WTC11 (cell line): Measurements from ENCODE around the gene GLTPD2. TPM values are rescaled to one million over a fixed set of nuclear protein-coding genes. Genes with fewer than 3 reads are reported as not detected.

Experiments
- ATAC-seq: fragments of 200-7000 bp; cut with Tn5 transposase; 2 replicates; pipeline ENCODE4 v1.10.0; 2021; ENCODE audit warnings: mild to moderate bottlenecking, moderate library complexity
- CTCF ChIA-PET: fragments of 300-600 bp; sonication (Branson Sonifier 250); formaldehyde crosslinking; loops from one replicate; lab custom pipeline; 2021; ENCODE audit warnings: antibody characterized with exemption; lab: Charles Lee
- POLR2A ChIA-PET: fragments of 350-600 bp; sonication (Branson Sonifier 250); formaldehyde crosslinking; loops from one replicate; lab custom pipeline; 2021; ENCODE audit warnings: antibody characterized with exemption; lab: Charles Lee
- DNase-seq: peaks from one replicate; pipeline ENCODE4 v3.0.0; 2021; ENCODE audit warnings: low spot score
- H3K27ac Mint-ChIP-seq: 2 replicates; pipeline ENCODE4 v1.8.0; 2021; ENCODE audit warnings: mixed read lengths
- H3K27me3 Mint-ChIP-seq: 2 replicates; pipeline ENCODE4 v1.8.0; 2021; ENCODE audit warnings: low read depth, mild to moderate bottlenecking, moderate library complexity, mixed read lengths
- H3K36me3 Mint-ChIP-seq: 2 replicates; pipeline ENCODE4 v1.8.0; 2021; ENCODE audit warnings: mixed read lengths
- H3K4me1 Mint-ChIP-seq: 2 replicates; pipeline ENCODE4 v1.8.0; 2022; ENCODE audit warnings: mixed read lengths
- H3K4me3 Mint-ChIP-seq: 2 replicates; pipeline ENCODE4 v1.8.0; 2021; ENCODE audit warnings: mild to moderate bottlenecking, moderate library complexity, mixed read lengths
- H3K9me3 Mint-ChIP-seq: 2 replicates; pipeline ENCODE4 v1.8.0; 2021; ENCODE audit warnings: mixed read lengths
- ATF1 ChIP-seq: sonication (generic); formaldehyde crosslinking; IDR thresholded peaks from 2 replicates; pipeline ENCODE4 v1.8.1; 2023; ENCODE audit warnings: mild to moderate bottlenecking, moderate library complexity, missing genetic modification reagents
- EMX1 ChIP-seq: fragments of 250-450 bp; sonication (Bioruptor Pico); IDR thresholded peaks from 2 replicates; pipeline ENCODE4 v1.8.0; 2021; ENCODE audit warnings: mild to moderate bottlenecking
- GRHL2 ChIP-seq: fragments of 250-450 bp; sonication (Bioruptor Pico); IDR thresholded peaks from 2 replicates; pipeline ENCODE4 v1.8.0; 2022; ENCODE audit warnings: mild to moderate bottlenecking, moderate library complexity; ENCODE audit not compliant: insufficient replicate concordance, severe bottlenecking
- GTF2I ChIP-seq: fragments of 250-450 bp; sonication (Bioruptor Pico); conservative IDR thresholded peaks from 2 replicates; pipeline ENCODE4 v1.4.0; 2021; ENCODE audit warnings: mild to moderate bottlenecking
- HMGA2 ChIP-seq: fragments of 250-450 bp; sonication (Bioruptor Pico); IDR thresholded peaks from 2 replicates; pipeline ENCODE4 v1.4.0; 2021; ENCODE audit warnings: mild to moderate bottlenecking, moderate library complexity
- JAZF1 ChIP-seq: fragments of 250-450 bp; sonication (Bioruptor Pico); IDR thresholded peaks from 2 replicates; pipeline ENCODE4 v1.9.0; 2021; ENCODE audit warnings: moderate library complexity, mild to moderate bottlenecking, inconsistent platforms
- KAT7 ChIP-seq: sonication (generic); formaldehyde crosslinking; IDR thresholded peaks from 2 replicates; pipeline ENCODE4 v1.8.1; 2023; ENCODE audit warnings: missing genetic modification reagents, mild to moderate bottlenecking, borderline replicate concordance
- MXD4 ChIP-seq: fragments of 250-450 bp; sonication (Bioruptor Pico); IDR thresholded peaks from 2 replicates; pipeline ENCODE4 v1.8.0; 2021; ENCODE audit warnings: mild to moderate bottlenecking, moderate library complexity, borderline replicate concordance
- NFATC4 ChIP-seq: fragments of 250-450 bp; sonication (Bioruptor Pico); IDR thresholded peaks from 2 replicates; pipeline ENCODE4 v1.9.0; 2021; ENCODE audit warnings: mild to moderate bottlenecking
- TCF7 ChIP-seq: sonication (generic); formaldehyde crosslinking; IDR thresholded peaks from 2 replicates; pipeline ENCODE4 v1.8.0; 2022; ENCODE audit warnings: mild to moderate bottlenecking, low read depth, missing genetic modification reagents, moderate library complexity
- ZBTB21 ChIP-seq: sonication (generic); formaldehyde crosslinking; IDR thresholded peaks from 2 replicates; pipeline ENCODE4 v1.8.1; 2023; ENCODE audit warnings: mild to moderate bottlenecking, missing genetic modification reagents, borderline replicate concordance
- ZNF232 ChIP-seq: sonication (generic); formaldehyde crosslinking; IDR thresholded peaks from 2 replicates; pipeline ENCODE4 v1.8.0; 2022; ENCODE audit warnings: mild to moderate bottlenecking, missing genetic modification reagents
- total RNA-seq: library from RNA; stranded (reverse); gene quantifications from 3 replicates; pipeline ENCODE4 v1.2.3, GENCODE V29; 2021
- TF ChIP-seq, protein P1 (sequence below): sonication (generic); formaldehyde crosslinking; IDR thresholded peaks from 2 replicates; pipeline ENCODE4 v1.8.1; 2023; ENCODE audit warnings: mild to moderate bottlenecking, missing genetic modification reagents, moderate library complexity
- TF ChIP-seq, protein P2 (sequence below): sonication (generic); formaldehyde crosslinking; IDR thresholded peaks from 2 replicates; pipeline ENCODE4 v1.8.0; 2022; ENCODE audit warnings: mild to moderate bottlenecking, missing genetic modification reagents
- TF ChIP-seq, protein P3 (sequence below): sonication (generic); formaldehyde crosslinking; IDR thresholded peaks from 2 replicates; pipeline ENCODE4 v1.8.0; 2022; ENCODE audit warnings: mild to moderate bottlenecking, missing genetic modification reagents
- TF ChIP-seq, protein P4 (sequence below): sonication (generic); formaldehyde crosslinking; IDR thresholded peaks from 2 replicates; pipeline ENCODE4 v1.8.1; 2023; ENCODE audit warnings: mild to moderate bottlenecking, missing genetic modification reagents, borderline replicate concordance
- TF ChIP-seq, protein P5 (sequence below): sonication (generic); formaldehyde crosslinking; conservative IDR thresholded peaks from 2 replicates; pipeline ENCODE4 v1.8.1; 2022; ENCODE audit warnings: mild to moderate bottlenecking, missing genetic modification reagents
- TF ChIP-seq, protein P6 (sequence below): sonication (generic); formaldehyde crosslinking; IDR thresholded peaks from 2 replicates; pipeline ENCODE4 v1.8.1; 2022; ENCODE audit warnings: mild to moderate bottlenecking, moderate library complexity, missing genetic modification reagents
- TF ChIP-seq, protein P7 (sequence below): fragments of 250-450 bp; sonication (Bioruptor Pico); IDR thresholded peaks from 2 replicates; pipeline ENCODE4 v1.8.0; 2021; ENCODE audit warnings: mild to moderate bottlenecking

The GLTPD2 gene
- total RNA-seq, 1 experiment from 2014 or later = not detected

DNA sequence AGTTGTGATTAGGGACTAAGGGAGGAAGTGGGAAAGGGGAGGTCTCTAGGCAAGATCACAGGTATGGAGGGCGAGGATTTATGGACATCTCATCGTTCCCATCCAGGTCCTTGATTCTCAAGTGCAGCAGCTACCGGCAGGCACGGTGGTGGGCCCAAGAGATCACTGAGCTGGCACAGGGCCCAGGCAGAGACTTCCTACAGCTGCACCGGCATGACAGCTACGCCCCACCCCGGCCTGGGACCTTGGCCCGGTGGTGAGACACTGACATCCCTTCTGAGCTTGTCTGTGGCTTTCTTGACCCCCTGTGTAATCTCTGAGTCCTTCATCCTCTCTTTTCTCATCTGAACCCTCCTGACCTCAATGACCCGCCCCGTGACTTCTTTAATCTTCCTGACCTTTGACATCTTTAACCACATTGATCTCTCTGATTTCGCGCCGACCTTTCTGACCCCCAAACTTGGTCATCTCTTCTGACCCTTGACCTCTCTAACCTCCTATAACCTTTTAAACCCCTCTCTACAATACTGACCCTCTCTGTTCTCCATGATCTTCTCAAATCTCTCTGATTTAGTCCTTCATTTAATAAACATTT, 22.0 kb downstream of the GLTPD2 start:
- ATAC-seq = no peak
- no peak overlapping the region for H3K27ac Mint-ChIP-seq
- peaks cover 10% of the 10 kb centered on the region for H3K4me1 Mint-ChIP-seq
- POLR2A ChIA-PET = no interaction called here
- TF ChIP-seq, protein P1, sequence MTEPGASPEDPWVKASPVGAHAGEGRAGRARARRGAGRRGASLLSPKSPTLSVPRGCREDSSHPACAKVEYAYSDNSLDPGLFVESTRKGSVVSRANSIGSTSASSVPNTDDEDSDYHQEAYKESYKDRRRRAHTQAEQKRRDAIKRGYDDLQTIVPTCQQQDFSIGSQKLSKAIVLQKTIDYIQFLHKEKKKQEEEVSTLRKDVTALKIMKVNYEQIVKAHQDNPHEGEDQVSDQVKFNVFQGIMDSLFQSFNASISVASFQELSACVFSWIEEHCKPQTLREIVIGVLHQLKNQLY (CRISPR knock-in tag) = no peak
- TF ChIP-seq, protein P2, sequence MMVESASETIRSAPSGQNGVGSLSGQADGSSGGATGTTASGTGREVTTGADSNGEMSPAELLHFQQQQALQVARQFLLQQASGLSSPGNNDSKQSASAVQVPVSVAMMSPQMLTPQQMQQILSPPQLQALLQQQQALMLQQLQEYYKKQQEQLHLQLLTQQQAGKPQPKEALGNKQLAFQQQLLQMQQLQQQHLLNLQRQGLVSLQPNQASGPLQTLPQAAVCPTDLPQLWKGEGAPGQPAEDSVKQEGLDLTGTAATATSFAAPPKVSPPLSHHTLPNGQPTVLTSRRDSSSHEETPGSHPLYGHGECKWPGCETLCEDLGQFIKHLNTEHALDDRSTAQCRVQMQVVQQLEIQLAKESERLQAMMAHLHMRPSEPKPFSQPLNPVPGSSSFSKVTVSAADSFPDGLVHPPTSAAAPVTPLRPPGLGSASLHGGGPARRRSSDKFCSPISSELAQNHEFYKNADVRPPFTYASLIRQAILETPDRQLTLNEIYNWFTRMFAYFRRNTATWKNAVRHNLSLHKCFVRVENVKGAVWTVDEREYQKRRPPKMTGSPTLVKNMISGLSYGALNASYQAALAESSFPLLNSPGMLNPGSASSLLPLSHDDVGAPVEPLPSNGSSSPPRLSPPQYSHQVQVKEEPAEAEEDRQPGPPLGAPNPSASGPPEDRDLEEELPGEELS (CRISPR knock-in tag) = no peak
- TF ChIP-seq, protein P3, sequence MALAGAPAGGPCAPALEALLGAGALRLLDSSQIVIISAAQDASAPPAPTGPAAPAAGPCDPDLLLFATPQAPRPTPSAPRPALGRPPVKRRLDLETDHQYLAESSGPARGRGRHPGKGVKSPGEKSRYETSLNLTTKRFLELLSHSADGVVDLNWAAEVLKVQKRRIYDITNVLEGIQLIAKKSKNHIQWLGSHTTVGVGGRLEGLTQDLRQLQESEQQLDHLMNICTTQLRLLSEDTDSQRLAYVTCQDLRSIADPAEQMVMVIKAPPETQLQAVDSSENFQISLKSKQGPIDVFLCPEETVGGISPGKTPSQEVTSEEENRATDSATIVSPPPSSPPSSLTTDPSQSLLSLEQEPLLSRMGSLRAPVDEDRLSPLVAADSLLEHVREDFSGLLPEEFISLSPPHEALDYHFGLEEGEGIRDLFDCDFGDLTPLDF (CRISPR knock-in tag) = no peak
- no peak for TF ChIP-seq JAZF1
- TF ChIP-seq, protein P4, sequence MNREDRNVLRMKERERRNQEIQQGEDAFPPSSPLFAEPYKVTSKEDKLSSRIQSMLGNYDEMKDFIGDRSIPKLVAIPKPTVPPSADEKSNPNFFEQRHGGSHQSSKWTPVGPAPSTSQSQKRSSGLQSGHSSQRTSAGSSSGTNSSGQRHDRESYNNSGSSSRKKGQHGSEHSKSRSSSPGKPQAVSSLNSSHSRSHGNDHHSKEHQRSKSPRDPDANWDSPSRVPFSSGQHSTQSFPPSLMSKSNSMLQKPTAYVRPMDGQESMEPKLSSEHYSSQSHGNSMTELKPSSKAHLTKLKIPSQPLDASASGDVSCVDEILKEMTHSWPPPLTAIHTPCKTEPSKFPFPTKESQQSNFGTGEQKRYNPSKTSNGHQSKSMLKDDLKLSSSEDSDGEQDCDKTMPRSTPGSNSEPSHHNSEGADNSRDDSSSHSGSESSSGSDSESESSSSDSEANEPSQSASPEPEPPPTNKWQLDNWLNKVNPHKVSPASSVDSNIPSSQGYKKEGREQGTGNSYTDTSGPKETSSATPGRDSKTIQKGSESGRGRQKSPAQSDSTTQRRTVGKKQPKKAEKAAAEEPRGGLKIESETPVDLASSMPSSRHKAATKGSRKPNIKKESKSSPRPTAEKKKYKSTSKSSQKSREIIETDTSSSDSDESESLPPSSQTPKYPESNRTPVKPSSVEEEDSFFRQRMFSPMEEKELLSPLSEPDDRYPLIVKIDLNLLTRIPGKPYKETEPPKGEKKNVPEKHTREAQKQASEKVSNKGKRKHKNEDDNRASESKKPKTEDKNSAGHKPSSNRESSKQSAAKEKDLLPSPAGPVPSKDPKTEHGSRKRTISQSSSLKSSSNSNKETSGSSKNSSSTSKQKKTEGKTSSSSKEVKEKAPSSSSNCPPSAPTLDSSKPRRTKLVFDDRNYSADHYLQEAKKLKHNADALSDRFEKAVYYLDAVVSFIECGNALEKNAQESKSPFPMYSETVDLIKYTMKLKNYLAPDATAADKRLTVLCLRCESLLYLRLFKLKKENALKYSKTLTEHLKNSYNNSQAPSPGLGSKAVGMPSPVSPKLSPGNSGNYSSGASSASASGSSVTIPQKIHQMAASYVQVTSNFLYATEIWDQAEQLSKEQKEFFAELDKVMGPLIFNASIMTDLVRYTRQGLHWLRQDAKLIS (CRISPR knock-in tag) = no peak
- TF ChIP-seq, protein P5, sequence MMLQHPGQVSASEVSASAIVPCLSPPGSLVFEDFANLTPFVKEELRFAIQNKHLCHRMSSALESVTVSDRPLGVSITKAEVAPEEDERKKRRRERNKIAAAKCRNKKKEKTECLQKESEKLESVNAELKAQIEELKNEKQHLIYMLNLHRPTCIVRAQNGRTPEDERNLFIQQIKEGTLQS (CRISPR knock-in tag) = no peak
- TF ChIP-seq, all 79 proteins: peak for 0
- Mint-ChIP-seq H3K9me3 (no peaks in the 10 kb centered on the region), H3K36me3 (peaks cover 21% of the 10 kb centered on the region), H3K4me3 (no peak overlapping the region), H3K27me3 (peaks cover 4% of the 10 kb centered on the region; the same call in 1 of the 2 replicates)
- CTCF ChIA-PET = no interaction called here
- no peak for DNase-seq

DNA sequence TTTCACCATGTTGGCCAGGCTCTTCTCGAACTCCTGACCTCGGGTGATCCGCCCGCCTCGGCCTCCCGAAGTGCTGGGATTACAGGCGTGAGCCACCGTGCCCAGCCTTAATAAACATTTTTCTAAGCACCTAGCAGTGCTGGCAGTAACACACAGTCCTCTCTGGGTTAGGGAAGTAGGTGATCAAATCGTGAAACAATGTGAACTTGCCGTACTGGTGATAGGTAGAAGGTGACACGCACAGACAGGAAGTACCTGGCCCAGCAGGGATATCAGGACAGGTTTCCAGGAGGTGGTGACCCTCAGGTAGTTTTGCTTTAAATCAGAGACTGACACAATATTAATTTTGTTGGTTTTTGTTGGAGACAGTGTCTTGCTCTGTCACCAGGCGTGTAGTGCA, 22.7 kb downstream of the GLTPD2 start:
- ChIA-PET POLR2A (no interaction called here), CTCF (interaction anchor here (1.5 kb wide), 1 partner anchor 22 kb away, joined by 5 read pairs; no protein-coding TSS in a partner anchor)
- H3K27me3 Mint-ChIP-seq = no peaks in the 10 kb centered on the region
- ATAC-seq (no peak), DNase-seq (no peak)
- no peaks in the 10 kb centered on the region for H3K9me3 Mint-ChIP-seq
- TF ChIP-seq, protein P5 (CRISPR knock-in tag) = no peak
- no peak for TF ChIP-seq KAT7
- no peak for TF ChIP-seq HMGA2 (CRISPR knock-in tag)
- TF ChIP-seq, protein P6, sequence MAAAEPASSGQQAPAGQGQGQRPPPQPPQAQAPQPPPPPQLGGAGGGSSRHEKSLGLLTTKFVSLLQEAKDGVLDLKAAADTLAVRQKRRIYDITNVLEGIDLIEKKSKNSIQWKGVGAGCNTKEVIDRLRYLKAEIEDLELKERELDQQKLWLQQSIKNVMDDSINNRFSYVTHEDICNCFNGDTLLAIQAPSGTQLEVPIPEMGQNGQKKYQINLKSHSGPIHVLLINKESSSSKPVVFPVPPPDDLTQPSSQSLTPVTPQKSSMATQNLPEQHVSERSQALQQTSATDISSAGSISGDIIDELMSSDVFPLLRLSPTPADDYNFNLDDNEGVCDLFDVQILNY (CRISPR knock-in tag) = no peak
- no peak for TF ChIP-seq TCF7 (CRISPR knock-in tag)
- TF ChIP-seq MXD4 = no peak
- TF ChIP-seq ZBTB21 (CRISPR knock-in tag) = no peak
- no peak for TF ChIP-seq GTF2I
- no peak for TF ChIP-seq GRHL2 (CRISPR knock-in tag)
- no peak for TF ChIP-seq NFATC4 (CRISPR knock-in tag)
- no peak for TF ChIP-seq ATF1 (CRISPR knock-in tag)
- TF ChIP-seq, protein P7, sequence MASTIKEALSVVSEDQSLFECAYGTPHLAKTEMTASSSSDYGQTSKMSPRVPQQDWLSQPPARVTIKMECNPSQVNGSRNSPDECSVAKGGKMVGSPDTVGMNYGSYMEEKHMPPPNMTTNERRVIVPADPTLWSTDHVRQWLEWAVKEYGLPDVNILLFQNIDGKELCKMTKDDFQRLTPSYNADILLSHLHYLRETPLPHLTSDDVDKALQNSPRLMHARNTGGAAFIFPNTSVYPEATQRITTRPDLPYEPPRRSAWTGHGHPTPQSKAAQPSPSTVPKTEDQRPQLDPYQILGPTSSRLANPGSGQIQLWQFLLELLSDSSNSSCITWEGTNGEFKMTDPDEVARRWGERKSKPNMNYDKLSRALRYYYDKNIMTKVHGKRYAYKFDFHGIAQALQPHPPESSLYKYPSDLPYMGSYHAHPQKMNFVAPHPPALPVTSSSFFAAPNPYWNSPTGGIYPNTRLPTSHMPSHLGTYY (CRISPR knock-in tag) = no peak
- no peak for TF ChIP-seq ZNF232
- no peak for TF ChIP-seq EMX1
- H3K4me3 Mint-ChIP-seq = no peak overlapping the region
- H3K4me1 Mint-ChIP-seq = peaks cover 5% of the 10 kb centered on the region
- no peak overlapping the region for H3K27ac Mint-ChIP-seq
- peaks cover 26% of the 10 kb centered on the region for H3K36me3 Mint-ChIP-seq
